ENCODE data around the gene POP4. TPM values are rescaled to one million over a fixed set of nuclear protein-coding genes. Genes with fewer than 3 reads are reported as not detected.

POP4 gene
- total and polyA plus RNA-seq, 12 donors: 65.4 to 134 (median 75.5) TPM

GRCh38 chr19:29616541-29616940 lies 10.5 kb downstream of the POP4 start:
- intact Hi-C loops (cut with DNase I): no loop called here
- no peak overlapping the region for H3K4me3 ChIP-seq
- DNase-seq: no peak
- H3K27me3 ChIP-seq: no peaks in the 10 kb centered on the region
- H3K4me1 ChIP-seq (replicated peaks in 1 of 2): no peaks in the 10 kb centered on the region
- H3K9me3 ChIP-seq (replicated peaks in 1 of 3): no peaks in the 10 kb centered on the region
- WGBS, 4 donors: 87 to 93% (median 89%) methylated on average over 10 to 16 of the region's 16 CpGs
- peaks cover 0 to 54% of the 10 kb centered on the region in 2 donors for H3K36me3 ChIP-seq (replicated peaks in 1 of 2)
- TF ChIP-seq CTCF (IDR thresholded peaks at IDR 0.05): no peak
- TF ChIP-seq POLR2A (IDR thresholded peaks at IDR 0.05): no peak
- H3K27ac ChIP-seq: no peak overlapping the region

GRCh38 chr19:29617366-29618266 lies 11.5 kb downstream of the POP4 start:
- 80 to 83% (median 81%) methylated on average over 15 to 16 of the region's 16 CpGs for WGBS, 4 donors

GRCh38 chr19:29618434-29618833 lies 12.4 kb downstream of the POP4 start:
- Histone ChIP-seq H3K4me3 (no peak overlapping the region), H3K27me3 (no peaks in the 10 kb centered on the region), H3K9me3 (replicated peaks in 1 of 3) (no peaks in the 10 kb centered on the region), H3K36me3 (replicated peaks in 1 of 2) (peaks cover 0 to 35% of the 10 kb centered on the region in 2 donors), H3K27ac (no peak overlapping the region), H3K4me1 (replicated peaks in 1 of 2) (no peaks in the 10 kb centered on the region)
- intact Hi-C loops (cut with DNase I): no loop called here
- TF ChIP-seq POLR2A (IDR thresholded peaks at IDR 0.05): no peak
- no peak for TF ChIP-seq CTCF (IDR thresholded peaks at IDR 0.05)
- DNase-seq: no peak
- 64 to 78% (median 75%) methylated on average over 6 to 7 of the region's 7 CpGs for WGBS, 4 donors

More at GRCh38 chr19:29617366-29618266, 11.5 kb downstream of the POP4 start:
- Histone ChIP-seq H3K36me3 (replicated peaks in 1 of 2) (peaks cover 0 to 43% of the 10 kb centered on the region in 2 donors), H3K4me3 (no peak overlapping the region), H3K9me3 (replicated peaks in 1 of 3) (no peaks in the 10 kb centered on the region), H3K27me3 (no peaks in the 10 kb centered on the region), H3K4me1 (replicated peaks in 1 of 2) (no peaks in the 10 kb centered on the region), H3K27ac (no peak overlapping the region)
- intact Hi-C loops (cut with DNase I): no loop called here
- TF ChIP-seq CTCF (IDR thresholded peaks at IDR 0.05): no peak
- no peak for TF ChIP-seq POLR2A (IDR thresholded peaks at IDR 0.05)
- no peak for DNase-seq

GRCh38 chr19:29618871-29619270 lies 12.8 kb downstream of the POP4 start:
- intact Hi-C loops (cut with DNase I): no loop called here

More at GRCh38 chr19:29618871-29619270, 12.8 kb downstream of the POP4 start:
- H3K27me3 ChIP-seq: no peaks in the 10 kb centered on the region
- 32 to 100% (median 57%) methylated on average over 2 to 7 of the region's 7 CpGs for WGBS, 4 donors
- no peak for TF ChIP-seq CTCF (IDR thresholded peaks at IDR 0.05)
- peaks cover 0 to 31% of the 10 kb centered on the region in 2 donors for H3K36me3 ChIP-seq (replicated peaks in 1 of 2)
- no peak for DNase-seq
- no peak overlapping the region for H3K4me3 ChIP-seq
- H3K9me3 ChIP-seq (replicated peaks in 1 of 3): no peaks in the 10 kb centered on the region
- H3K4me1 ChIP-seq (replicated peaks in 1 of 2): no peaks in the 10 kb centered on the region
- no peak overlapping the region for H3K27ac ChIP-seq
